WI38 (cell line): Measurements from ENCODE around the gene KRTAP5-7.
"Not testable (repeated sequence)": the region's sequence is repeated elsewhere in the genome, so short reads cannot be mapped to it uniquely, and the experiment has no call there.

Experiments used
- H3K4me3 ChIP-seq: 2 replicates; pipeline ENCODE4 v1.5.1; 2011; ENCODE audit warnings: low read depth, mild to moderate bottlenecking, control low read depth, low read length
- TF ChIP-seq, protein P1 (sequence below): IDR thresholded peaks from 2 replicates; pipeline ENCODE4 v1.5.1; 2012; ENCODE audit warnings: low read depth, mild to moderate bottlenecking, control low read depth, low read length

The KRTAP5-7 gene

DNA sequence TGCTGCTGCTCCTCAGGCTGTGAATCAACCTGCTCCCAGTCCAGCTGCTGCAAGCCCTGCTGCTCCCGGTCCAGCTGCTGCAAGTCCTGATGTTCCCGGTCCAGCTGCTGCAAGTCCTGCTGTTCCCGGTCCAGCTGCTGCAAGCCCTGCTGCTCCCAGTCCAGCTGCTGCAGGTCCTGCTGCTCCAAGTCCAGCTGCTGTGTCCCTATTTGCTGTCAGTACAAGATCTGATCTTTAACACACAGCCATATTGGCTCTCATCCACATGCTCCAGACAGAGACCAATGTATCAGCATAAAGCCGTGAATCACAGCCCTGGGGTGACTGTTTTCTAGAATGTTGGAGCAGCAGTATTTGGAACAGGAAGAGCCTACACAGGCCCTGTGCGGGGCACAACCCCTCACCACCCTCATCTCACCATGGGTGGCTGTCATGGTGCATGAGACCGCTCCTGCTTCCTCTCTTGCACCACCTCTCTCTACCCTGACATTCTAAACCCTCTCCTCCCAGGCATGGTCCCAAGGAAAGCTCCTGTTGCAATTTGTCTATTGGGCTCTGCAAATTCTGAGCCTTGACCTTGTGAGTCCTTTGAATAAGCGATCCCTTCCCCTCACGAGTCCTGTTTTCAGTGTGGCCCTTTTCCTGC is 41.8 kb downstream of the KRTAP5-7 start:
- TF ChIP-seq, protein P1, sequence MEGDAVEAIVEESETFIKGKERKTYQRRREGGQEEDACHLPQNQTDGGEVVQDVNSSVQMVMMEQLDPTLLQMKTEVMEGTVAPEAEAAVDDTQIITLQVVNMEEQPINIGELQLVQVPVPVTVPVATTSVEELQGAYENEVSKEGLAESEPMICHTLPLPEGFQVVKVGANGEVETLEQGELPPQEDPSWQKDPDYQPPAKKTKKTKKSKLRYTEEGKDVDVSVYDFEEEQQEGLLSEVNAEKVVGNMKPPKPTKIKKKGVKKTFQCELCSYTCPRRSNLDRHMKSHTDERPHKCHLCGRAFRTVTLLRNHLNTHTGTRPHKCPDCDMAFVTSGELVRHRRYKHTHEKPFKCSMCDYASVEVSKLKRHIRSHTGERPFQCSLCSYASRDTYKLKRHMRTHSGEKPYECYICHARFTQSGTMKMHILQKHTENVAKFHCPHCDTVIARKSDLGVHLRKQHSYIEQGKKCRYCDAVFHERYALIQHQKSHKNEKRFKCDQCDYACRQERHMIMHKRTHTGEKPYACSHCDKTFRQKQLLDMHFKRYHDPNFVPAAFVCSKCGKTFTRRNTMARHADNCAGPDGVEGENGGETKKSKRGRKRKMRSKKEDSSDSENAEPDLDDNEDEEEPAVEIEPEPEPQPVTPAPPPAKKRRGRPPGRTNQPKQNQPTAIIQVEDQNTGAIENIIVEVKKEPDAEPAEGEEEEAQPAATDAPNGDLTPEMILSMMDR, result no peak
- H3K4me3 ChIP-seq, result no peak overlapping the region

DNA sequence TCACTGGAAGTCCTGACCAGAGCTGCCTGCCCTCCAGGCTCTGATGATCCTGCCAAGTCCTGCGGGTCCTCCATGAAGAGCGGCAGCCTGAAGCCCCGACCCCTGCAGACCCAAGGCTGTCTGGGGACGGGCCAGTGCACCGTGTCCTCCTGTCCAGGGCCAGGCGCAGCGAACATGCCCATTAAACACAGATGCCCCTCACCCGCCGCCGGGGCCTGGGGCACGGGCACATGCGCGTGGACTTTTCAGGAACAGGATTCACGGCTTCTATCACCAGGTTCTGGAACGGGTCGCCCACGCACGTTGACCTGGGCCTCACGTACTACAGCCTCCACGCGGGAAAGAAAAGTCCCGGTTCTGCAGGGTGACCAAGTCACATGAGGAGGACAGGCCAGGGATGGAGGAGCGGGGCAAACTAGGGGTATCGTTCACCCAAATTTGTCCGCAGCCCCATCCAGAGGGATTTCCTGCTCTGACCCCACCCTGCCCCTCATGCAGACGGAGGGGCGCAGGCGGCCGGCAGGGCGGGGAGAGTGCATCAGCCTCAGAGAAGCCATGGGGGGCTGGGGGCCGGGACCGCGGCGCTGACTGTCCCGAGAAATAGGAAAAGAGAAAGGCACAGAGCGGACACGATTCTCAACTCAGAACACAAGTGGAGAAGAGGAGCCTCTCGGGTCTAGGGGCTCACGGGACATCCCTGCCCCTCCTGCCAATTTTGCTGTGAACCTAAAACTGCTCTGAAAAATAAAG is 44.2 kb downstream of the KRTAP5-7 start:
- H3K4me3 ChIP-seq, result not testable (repeated sequence)

DNA sequence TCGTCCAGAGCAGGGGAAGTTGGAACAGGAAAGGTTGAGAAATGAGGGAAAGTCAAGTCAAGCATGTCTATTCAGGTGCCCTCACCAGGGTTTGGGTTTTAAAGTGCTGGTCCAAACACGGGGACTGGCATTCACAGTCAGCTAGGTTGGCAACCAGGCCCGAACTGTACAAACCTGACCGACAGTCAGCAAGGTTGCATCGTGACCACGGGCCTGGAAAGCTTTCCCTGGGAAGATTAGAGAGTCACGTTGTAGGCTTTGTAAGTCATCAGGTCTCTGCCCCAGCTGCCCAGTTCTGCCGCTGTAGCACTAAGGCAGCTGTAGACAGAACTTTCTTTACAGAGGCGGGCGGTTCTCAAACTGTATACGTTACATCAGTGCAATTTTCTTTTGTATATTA is 45.7 kb downstream of the KRTAP5-7 start:
- TF ChIP-seq, protein P1, result no peak

DNA sequence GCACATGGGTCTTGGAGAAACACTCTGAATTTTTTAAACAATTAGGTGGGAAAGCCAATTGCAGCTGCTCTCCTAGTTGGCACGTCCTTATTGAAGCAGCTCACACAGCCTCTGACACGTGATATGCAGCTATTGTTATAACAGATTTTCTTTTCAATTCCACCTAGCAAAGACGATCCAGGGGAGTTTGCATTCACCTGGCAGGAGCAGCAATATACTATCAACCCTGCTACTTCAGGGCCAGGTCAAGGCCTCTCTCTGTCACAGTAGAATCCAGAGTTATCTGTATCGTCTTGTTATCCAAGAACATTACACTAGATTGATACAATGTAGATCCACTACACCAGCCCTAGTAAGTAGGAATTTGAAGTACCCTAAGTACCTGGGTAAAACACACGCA is 47.4 kb downstream of the KRTAP5-7 start:
- no peak overlapping the region for H3K4me3 ChIP-seq
- TF ChIP-seq, protein P1, result no peak

More for the DNA sequence above, 45.7 kb downstream of the KRTAP5-7 start:
- H3K4me3 ChIP-seq, result no peak overlapping the region

DNA sequence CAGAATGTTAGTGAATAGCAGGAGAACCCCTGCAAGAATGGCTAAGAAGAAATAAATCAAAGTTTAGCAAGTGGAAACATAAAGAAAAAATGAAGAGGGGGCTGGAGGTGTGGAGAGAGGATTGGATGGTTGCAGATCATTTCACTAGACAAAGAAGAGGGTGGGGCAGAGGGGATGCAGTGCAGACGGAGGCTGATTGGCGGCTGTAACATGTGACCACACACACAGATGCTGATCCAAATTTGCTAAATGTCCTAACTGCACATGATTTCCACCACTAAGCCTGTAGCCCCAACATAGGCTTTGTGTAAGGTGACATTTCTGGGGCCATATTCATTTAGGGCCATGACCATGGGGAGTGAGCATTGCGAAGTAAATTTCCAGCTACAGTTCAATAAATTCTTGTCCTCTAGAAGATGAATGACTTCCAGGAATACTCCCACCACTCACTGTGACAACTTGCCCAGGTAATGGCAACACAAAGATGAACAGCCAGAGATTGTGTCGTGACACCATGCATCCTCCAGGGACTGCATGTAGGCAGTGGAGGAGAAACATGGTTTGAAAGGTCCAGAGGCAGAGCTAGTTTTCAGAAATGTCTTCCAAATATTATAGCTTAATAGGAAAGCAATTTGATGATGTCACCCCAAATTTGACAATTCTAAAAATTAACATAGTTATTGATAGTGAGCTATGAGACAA is 48.8 kb downstream of the KRTAP5-7 start:
- TF ChIP-seq, protein P1, result no peak
- H3K4me3 ChIP-seq, result no peak overlapping the region

DNA sequence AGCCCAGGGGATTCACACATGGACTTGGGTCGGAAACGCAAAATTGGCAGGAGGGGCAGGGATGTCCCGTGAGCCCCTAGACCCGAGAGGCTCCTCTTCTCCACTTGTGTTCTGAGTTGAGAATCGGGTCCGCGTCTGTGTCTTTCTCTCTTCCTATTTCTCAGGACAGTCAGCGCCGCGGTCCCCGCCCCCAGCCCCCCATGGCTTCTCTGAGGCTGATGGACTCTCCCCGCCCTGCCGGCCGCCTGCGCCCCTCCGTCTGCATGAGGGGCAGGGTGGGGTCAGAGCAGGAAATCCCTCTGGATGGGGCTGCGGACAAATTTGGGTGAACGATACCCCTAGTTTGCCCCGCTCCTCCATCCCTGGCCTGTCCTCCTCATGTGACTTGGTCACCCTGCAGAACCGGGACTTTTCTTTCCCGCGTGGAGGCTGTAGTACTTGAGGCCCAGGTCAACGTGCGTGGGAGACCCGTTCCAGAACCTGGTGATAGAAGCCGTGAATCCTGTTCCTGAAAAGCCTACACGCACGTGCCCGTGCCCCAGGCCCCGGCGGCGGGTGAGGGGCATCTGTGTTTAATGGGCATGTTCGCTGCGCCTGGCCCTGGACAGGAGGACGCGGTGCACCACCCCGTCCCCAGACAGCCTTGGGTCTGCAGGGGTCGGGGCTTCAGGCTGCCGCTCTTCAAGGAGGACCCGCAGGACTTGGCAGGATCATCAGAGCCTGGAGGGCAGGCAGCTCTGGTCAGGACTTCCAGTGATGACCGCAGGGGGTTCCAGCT is 49.8 kb downstream of the KRTAP5-7 start:
- H3K4me3 ChIP-seq, result not testable (repeated sequence)

DNA sequence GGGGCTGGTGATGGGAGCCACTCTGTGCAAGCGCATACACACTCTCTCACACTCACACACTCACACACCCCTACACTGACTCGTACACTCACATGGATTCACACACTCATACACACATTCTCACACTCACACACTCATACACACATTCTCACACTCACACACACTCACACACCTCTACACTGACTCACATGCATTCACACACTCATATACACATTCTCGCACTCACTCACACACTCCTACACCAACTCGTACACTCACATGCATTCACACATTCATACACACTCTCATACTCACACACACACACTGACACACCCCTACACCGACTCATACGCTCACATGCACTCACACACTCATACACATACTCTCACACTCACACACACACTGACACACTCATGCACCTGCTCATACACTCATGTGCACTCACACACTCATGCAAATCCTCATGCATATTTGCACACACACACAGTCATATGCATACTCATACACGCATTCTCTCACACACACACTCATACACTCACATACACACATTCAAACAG is 50.5 kb downstream of the KRTAP5-7 start:
- H3K4me3 ChIP-seq, result no peak overlapping the region
- TF ChIP-seq, protein P1, result no peak
